ENCODE measurements around the gene ZNF697. TPM values are rescaled to one million over a fixed set of nuclear protein-coding genes. Genes with fewer than 3 reads are reported as not detected.

Gene ZNF697
- total RNA-seq, 1 donor from 2014 or later = 0.07 TPM

- ATAC-seq (ENCODE audit: low read depth) (no peak), DNase-seq (no peak)
- ChIA-PET CTCF (no interaction called here), POLR2A (no interaction called here)
- no peak for TF ChIP-seq CTCF (IDR thresholded peaks at IDR 0.05)
- H3K4me3 Mint-ChIP-seq = no peak overlapping the region
- no peak overlapping the region for H3K27ac Mint-ChIP-seq
- intact Hi-C loops (cut with micrococcal nuclease) = no loop called here
- peaks cover 56% of the 10 kb centered on the region for H3K27me3 Mint-ChIP-seq
- no peaks in the 10 kb centered on the region for H3K4me1 Mint-ChIP-seq
- H3K9me3 Mint-ChIP-seq = no peaks in the 10 kb centered on the region
- no peaks in the 10 kb centered on the region for H3K36me3 Mint-ChIP-seq (ENCODE audit: low read depth)
Observed at GRCh38 chr1:119632841-119633240, 15.2 kb downstream of the ZNF697 start.

- intact Hi-C loops (cut with micrococcal nuclease) = no loop called here
- Mint-ChIP-seq H3K27me3 (peaks cover 60% of the 10 kb centered on the region), H3K9me3 (no peaks in the 10 kb centered on the region), H3K4me1 (no peaks in the 10 kb centered on the region), H3K36me3 (ENCODE audit: low read depth) (no peaks in the 10 kb centered on the region), H3K27ac (no peak overlapping the region), H3K4me3 (no peak overlapping the region)
- TF ChIP-seq CTCF (IDR thresholded peaks at IDR 0.05) = no peak
- DNase-seq = no peak
- CTCF ChIA-PET = no interaction called here
- no peak for ATAC-seq (ENCODE audit: low read depth)
- POLR2A ChIA-PET = no interaction called here
Observed at GRCh38 chr1:119632103-119632490, 16.0 kb downstream of the ZNF697 start.

- Mint-ChIP-seq H3K4me3 (no peak overlapping the region), H3K4me1 (no peaks in the 10 kb centered on the region), H3K36me3 (ENCODE audit: low read depth) (no peaks in the 10 kb centered on the region), H3K27me3 (peaks cover 60% of the 10 kb centered on the region), H3K9me3 (no peaks in the 10 kb centered on the region), H3K27ac (no peak overlapping the region)
- intact Hi-C loops (cut with micrococcal nuclease) = no loop called here
- TF ChIP-seq CTCF (IDR thresholded peaks at IDR 0.05) = no peak
- DNase-seq (no peak), ATAC-seq (ENCODE audit: low read depth) (no peak)
- POLR2A ChIA-PET = no interaction called here
- CTCF ChIA-PET = no interaction called here
Observed at GRCh38 chr1:119631433-119632102, 16.5 kb downstream of the ZNF697 start.

- no peak for ATAC-seq (ENCODE audit: low read depth)
- POLR2A ChIA-PET = no interaction called here
- H3K4me3 Mint-ChIP-seq = no peak overlapping the region
- H3K9me3 Mint-ChIP-seq = no peaks in the 10 kb centered on the region
- no peak overlapping the region for H3K27ac Mint-ChIP-seq
- intact Hi-C loops (cut with micrococcal nuclease) = no loop called here
- no peak for DNase-seq
- H3K27me3 Mint-ChIP-seq = peaks cover 60% of the 10 kb centered on the region
- CTCF ChIA-PET = no interaction called here
- H3K36me3 Mint-ChIP-seq (ENCODE audit: low read depth) = no peaks in the 10 kb centered on the region
- H3K4me1 Mint-ChIP-seq = no peaks in the 10 kb centered on the region
- no peak for TF ChIP-seq CTCF (IDR thresholded peaks at IDR 0.05)
Observed at GRCh38 chr1:119631086-119631432, 17.0 kb downstream of the ZNF697 start.

GRCh38 chr1:119626841-119627240 is 21.2 kb downstream of the ZNF697 start:
- TF ChIP-seq CTCF (IDR thresholded peaks at IDR 0.05) = no peak

More at GRCh38 chr1:119626841-119627240, 21.2 kb downstream of the ZNF697 start:
- ChIA-PET CTCF (no interaction called here), POLR2A (no interaction called here)
- ATAC-seq (ENCODE audit: low read depth) (no peak), DNase-seq (no peak)
- no peaks in the 10 kb centered on the region for H3K9me3 Mint-ChIP-seq
- intact Hi-C loops (cut with micrococcal nuclease) = no loop called here
- no peaks in the 10 kb centered on the region for H3K4me1 Mint-ChIP-seq
- H3K36me3 Mint-ChIP-seq (ENCODE audit: low read depth) = no peaks in the 10 kb centered on the region
- H3K27me3 Mint-ChIP-seq = peaks cover 36% of the 10 kb centered on the region
- H3K27ac Mint-ChIP-seq = no peak overlapping the region
- no peak overlapping the region for H3K4me3 Mint-ChIP-seq
